ENCODE data around the gene ZNF831.

DNA sequence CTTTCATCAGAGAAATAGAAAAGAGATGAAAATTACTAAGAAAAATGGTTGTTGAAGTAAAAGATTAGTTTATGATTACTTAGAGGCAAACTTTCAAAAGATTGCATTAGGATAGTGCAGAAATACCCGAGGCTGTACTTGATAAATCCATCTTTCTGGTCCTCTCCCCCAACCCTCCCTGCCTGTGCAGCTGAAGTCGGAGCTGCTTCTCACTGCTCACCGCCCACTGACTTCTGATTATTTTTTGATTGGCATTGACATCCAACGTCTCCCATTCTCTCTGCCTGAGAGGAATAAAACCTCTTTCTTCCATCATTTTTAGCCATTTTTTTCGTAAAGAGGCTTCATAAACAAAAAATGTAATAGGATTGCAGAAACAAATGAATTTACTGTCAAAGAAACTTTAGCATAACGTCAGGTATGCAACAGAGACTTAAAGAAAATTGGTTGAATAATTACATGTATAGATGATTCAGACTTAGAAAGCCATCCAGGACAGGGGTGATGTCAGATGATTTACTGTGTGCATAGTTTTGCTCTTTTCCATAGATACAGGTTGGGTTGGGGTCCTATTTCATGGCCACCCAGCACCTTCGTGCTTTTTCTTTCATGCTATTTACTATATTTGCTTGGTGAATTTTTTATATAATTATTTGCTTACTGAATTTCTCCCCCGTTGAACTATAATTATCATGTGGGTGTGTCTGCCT, 83.2 kb downstream of the ZNF831 start:
- TF ChIP-seq, protein P1, sequence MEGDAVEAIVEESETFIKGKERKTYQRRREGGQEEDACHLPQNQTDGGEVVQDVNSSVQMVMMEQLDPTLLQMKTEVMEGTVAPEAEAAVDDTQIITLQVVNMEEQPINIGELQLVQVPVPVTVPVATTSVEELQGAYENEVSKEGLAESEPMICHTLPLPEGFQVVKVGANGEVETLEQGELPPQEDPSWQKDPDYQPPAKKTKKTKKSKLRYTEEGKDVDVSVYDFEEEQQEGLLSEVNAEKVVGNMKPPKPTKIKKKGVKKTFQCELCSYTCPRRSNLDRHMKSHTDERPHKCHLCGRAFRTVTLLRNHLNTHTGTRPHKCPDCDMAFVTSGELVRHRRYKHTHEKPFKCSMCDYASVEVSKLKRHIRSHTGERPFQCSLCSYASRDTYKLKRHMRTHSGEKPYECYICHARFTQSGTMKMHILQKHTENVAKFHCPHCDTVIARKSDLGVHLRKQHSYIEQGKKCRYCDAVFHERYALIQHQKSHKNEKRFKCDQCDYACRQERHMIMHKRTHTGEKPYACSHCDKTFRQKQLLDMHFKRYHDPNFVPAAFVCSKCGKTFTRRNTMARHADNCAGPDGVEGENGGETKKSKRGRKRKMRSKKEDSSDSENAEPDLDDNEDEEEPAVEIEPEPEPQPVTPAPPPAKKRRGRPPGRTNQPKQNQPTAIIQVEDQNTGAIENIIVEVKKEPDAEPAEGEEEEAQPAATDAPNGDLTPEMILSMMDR (IDR thresholded peaks at IDR 0.05; ENCODE audit: borderline replicate concordance, extremely low read depth, low read length, poor library complexity, severe bottlenecking) = no peak
- TF ChIP-seq EZH2 (IDR thresholded peaks at IDR 0.05; ENCODE audit: borderline replicate concordance, low read depth, low read length, severe bottlenecking) = no peak
